ENCODE results near the gene NANOGP8.

GRCh38 chr15:35058534-35059054, 26.5 kb downstream of the NANOGP8 start:
- TF ChIP-seq, protein P1, sequence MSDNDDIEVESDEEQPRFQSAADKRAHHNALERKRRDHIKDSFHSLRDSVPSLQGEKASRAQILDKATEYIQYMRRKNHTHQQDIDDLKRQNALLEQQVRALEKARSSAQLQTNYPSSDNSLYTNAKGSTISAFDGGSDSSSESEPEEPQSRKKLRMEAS (IDR thresholded peaks at IDR 0.05), result no peak
- TF ChIP-seq NFIC (IDR thresholded peaks at IDR 0.05) (no peak), RAD21 (IDR thresholded peaks at IDR 0.05; ENCODE audit: low read depth) (no peak), EP300 (IDR thresholded peaks at IDR 0.05; ENCODE audit: borderline replicate concordance) (no peak), TCF12 (IDR thresholded peaks at IDR 0.05; ENCODE audit: low read depth) (no peak), TAF1 (IDR thresholded peaks at IDR 0.05; ENCODE audit: low read depth) (no peak), CREB1 (IDR thresholded peaks at IDR 0.05; ENCODE audit: low read depth) (no peak)
- TF ChIP-seq, protein P2, sequence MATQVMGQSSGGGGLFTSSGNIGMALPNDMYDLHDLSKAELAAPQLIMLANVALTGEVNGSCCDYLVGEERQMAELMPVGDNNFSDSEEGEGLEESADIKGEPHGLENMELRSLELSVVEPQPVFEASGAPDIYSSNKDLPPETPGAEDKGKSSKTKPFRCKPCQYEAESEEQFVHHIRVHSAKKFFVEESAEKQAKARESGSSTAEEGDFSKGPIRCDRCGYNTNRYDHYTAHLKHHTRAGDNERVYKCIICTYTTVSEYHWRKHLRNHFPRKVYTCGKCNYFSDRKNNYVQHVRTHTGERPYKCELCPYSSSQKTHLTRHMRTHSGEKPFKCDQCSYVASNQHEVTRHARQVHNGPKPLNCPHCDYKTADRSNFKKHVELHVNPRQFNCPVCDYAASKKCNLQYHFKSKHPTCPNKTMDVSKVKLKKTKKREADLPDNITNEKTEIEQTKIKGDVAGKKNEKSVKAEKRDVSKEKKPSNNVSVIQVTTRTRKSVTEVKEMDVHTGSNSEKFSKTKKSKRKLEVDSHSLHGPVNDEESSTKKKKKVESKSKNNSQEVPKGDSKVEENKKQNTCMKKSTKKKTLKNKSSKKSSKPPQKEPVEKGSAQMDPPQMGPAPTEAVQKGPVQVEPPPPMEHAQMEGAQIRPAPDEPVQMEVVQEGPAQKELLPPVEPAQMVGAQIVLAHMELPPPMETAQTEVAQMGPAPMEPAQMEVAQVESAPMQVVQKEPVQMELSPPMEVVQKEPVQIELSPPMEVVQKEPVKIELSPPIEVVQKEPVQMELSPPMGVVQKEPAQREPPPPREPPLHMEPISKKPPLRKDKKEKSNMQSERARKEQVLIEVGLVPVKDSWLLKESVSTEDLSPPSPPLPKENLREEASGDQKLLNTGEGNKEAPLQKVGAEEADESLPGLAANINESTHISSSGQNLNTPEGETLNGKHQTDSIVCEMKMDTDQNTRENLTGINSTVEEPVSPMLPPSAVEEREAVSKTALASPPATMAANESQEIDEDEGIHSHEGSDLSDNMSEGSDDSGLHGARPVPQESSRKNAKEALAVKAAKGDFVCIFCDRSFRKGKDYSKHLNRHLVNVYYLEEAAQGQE (IDR thresholded peaks at IDR 0.05; ENCODE audit: low read depth), result no peak

Measured in Ishikawa (cell line).